Endothelial cell of umbilical vein (primary cell): Measurements from ENCODE around the gene IGSF3. TPM values are rescaled to one million over a fixed set of nuclear protein-coding genes. Genes with fewer than 3 reads are reported as not detected.

ENCODE experiments used
- BruUV-seq: library from RNA; stranded (reverse); fragments of 400-500 nt; replicated peaks from 2 replicates; lab custom pipeline; 2021; lab: Mats Ljungman, UMichigan
- CTCF ChIA-PET: fragments of 300-600, 350-600 bp; sonication (Branson Sonifier 250); formaldehyde crosslinking; loops from one replicate; lab custom pipeline; 2021; ENCODE audit warnings: antibody characterized with exemption, inconsistent platforms; lab: Charles Lee
- POLR2A ChIA-PET: fragments of 300-600, 350-600 bp; sonication (Branson Sonifier 250); formaldehyde crosslinking; loops from one replicate; lab custom pipeline; 2021; ENCODE audit warnings: antibody characterized with exemption, inconsistent platforms; lab: Charles Lee
- DNase-seq: peaks from one replicate; pipeline ENCODE4 v3.0.0-alpha.2; 2011; ENCODE audit warnings: low read depth, low spot score
- FAIRE-seq: peaks from 2 replicates; lab custom pipeline; 2011; peaks lifted over from hg19 to GRCh38; lab: Jason Lieb, UNC
- H2AFZ ChIP-seq: 2 replicates; pipeline ENCODE4 v1.6.0; 2012; ENCODE audit warnings: low read depth, low read length, control low read depth, inconsistent platforms
- H3K27ac ChIP-seq: 2 replicates; pipeline ENCODE4 v1.5.1; 2011; ENCODE audit warnings: low read depth, mild to moderate bottlenecking, control low read depth, low read length, moderate library complexity; ENCODE audit not compliant: insufficient read depth
- H3K27me3 ChIP-seq, 2 experiments: 2 replicates each; pipeline versions ENCODE4 v1.6.0 to v1.6.1; 2011; ENCODE audit warnings: low read length in 2 of 2, mixed read lengths in 1 of 2; ENCODE audit not compliant: control insufficient read depth in 2 of 2, insufficient read depth in 2 of 2
- H3K36me3 ChIP-seq, 2 experiments: 2 replicates in 1 of 2; 3 replicates in 1 of 2; pipeline ENCODE4 v1.5.1; 2011; ENCODE audit warnings: low read length in 2 of 2, mild to moderate bottlenecking in 1 of 2, moderate library complexity in 1 of 2; ENCODE audit not compliant: control insufficient read depth in 2 of 2, insufficient read depth in 2 of 2; ENCODE audit errors: extremely low read depth in 1 of 2
- H3K4me1 ChIP-seq: 3 replicates; pipeline ENCODE4 v1.5.1; 2011; ENCODE audit warnings: mild to moderate bottlenecking, low read length; ENCODE audit not compliant: control insufficient read depth, insufficient read depth; ENCODE audit errors: extremely low read depth
- H3K4me2 ChIP-seq: 2 replicates; pipeline ENCODE4 v1.6.1; 2011; ENCODE audit warnings: low read length, control low read depth, mixed read lengths; ENCODE audit not compliant: insufficient read depth
- H3K4me3 ChIP-seq, 3 experiments: fragments of 200-600 bp in 1 of 3; sonication (generic), shearing (Covaris generic) in 1 of 3; replicated peaks in 1 of 3; 2 replicates each; pipeline ENCODE4 v1.5.1; 2011 to 2016; ENCODE audit warnings: control low read depth in 3 of 3, low read length in 3 of 3, mild to moderate bottlenecking in 2 of 3, inconsistent platforms in 1 of 3, low read depth in 1 of 3, moderate library complexity in 1 of 3; ENCODE audit not compliant: insufficient read depth in 1 of 3
- H3K79me2 ChIP-seq: 2 replicates; pipeline ENCODE4 v1.6.0; 2012; ENCODE audit warnings: low read length, inconsistent platforms; ENCODE audit not compliant: control insufficient read depth, insufficient read depth
- H3K9ac ChIP-seq: replicated peaks from 2 replicates; pipeline ENCODE3; 2011; ENCODE audit warnings: low read length, control low read depth; ENCODE audit not compliant: insufficient read depth; ENCODE audit errors: extremely low read depth
- H3K9me1 ChIP-seq: replicated peaks from 3 replicates; pipeline ENCODE4 v1.6.0; 2011; ENCODE audit warnings: mild to moderate bottlenecking, low read length; ENCODE audit not compliant: control insufficient read depth, insufficient read depth; ENCODE audit errors: extremely low read depth
- H3K9me3 ChIP-seq: replicated peaks from 2 replicates; pipeline ENCODE4 v1.5.1; 2012; ENCODE audit warnings: low read length, inconsistent platforms; ENCODE audit not compliant: control insufficient read depth, insufficient read depth
- H4K20me1 ChIP-seq: replicated peaks from 2 replicates; pipeline ENCODE3; 2011; ENCODE audit warnings: mild to moderate bottlenecking, low read length; ENCODE audit not compliant: control insufficient read depth, insufficient read depth; ENCODE audit errors: extremely low read depth
- CTCF ChIP-seq, 2 donors: IDR thresholded peaks; 1 replicate in 1 of 2; 2 replicates in 1 of 2; pipeline ENCODE4 v1.5.1; 2011; ENCODE audit warnings: low read length in 2 of 2, mild to moderate bottlenecking in 2 of 2, moderate library complexity in 2 of 2, control low read depth in 1 of 2, inconsistent platforms in 1 of 2, low read depth in 1 of 2; ENCODE audit not compliant: insufficient read depth in 1 of 2; ENCODE audit errors: extremely low read depth in 1 of 2
- EZH2 ChIP-seq: IDR thresholded peaks from 2 replicates; pipeline ENCODE4 v1.6.1; 2012; ENCODE audit warnings: borderline replicate concordance, low read depth, mild to moderate bottlenecking, moderate library complexity, low read length, inconsistent platforms; ENCODE audit not compliant: severe bottlenecking
- FOS ChIP-seq: IDR thresholded peaks from 2 replicates; pipeline ENCODE4 v1.6.1; 2011; ENCODE audit warnings: mild to moderate bottlenecking, low read length, moderate library complexity, borderline replicate concordance; ENCODE audit not compliant: insufficient read depth
- GATA2 ChIP-seq: IDR thresholded peaks from 2 replicates; pipeline ENCODE4 v1.7.0; 2011; ENCODE audit warnings: low read depth, mild to moderate bottlenecking, moderate library complexity, mixed read lengths, low read length; ENCODE audit not compliant: insufficient read length, insufficient read depth
- JUN ChIP-seq: IDR thresholded peaks from 2 replicates; pipeline ENCODE4 v1.6.1; 2011; ENCODE audit warnings: borderline replicate concordance, low read depth; ENCODE audit not compliant: insufficient read length, insufficient read depth
- MAX ChIP-seq: IDR thresholded peaks from 2 replicates; pipeline ENCODE4 v1.6.1; 2011; ENCODE audit not compliant: insufficient read depth, insufficient read length
- MYC ChIP-seq: IDR thresholded peaks from one replicate; pipeline ENCODE4 v1.6.1; 2011; ENCODE audit warnings: mild to moderate bottlenecking, low read depth, low read length
- POLR2A ChIP-seq: IDR thresholded peaks from 2 replicates; pipeline ENCODE4 v1.6.1; 2012; ENCODE audit warnings: low read depth, mild to moderate bottlenecking, control low read depth, low read length
- POLR2AphosphoS5 ChIP-seq: IDR thresholded peaks from 2 replicates; pipeline ENCODE4 v1.6.1; 2012; ENCODE audit warnings: low read depth, mild to moderate bottlenecking, control low read depth, low read length, moderate library complexity; ENCODE audit not compliant: insufficient read depth
- dilution Hi-C: fragments of 300-500 bp; cut with MboI; formaldehyde crosslinking; loops from one replicate; pipeline ENCODE4 v1.15.0; 2019; ENCODE audit warnings: low sequenced_read_pairs; ENCODE audit not compliant: extremely low pct_ligation_motif_present
- intact Hi-C: fragments of 100-400 bp; cut with micrococcal nuclease; formaldehyde crosslinking; loops from one replicate; pipeline ENCODE4 v1.10.0; 2022
- polyA plus RNA-seq, 4 experiments: library from polyadenylated mRNA; depleted of rRNA in 3 of 4; stranded (reverse) in 3 of 4; unstranded in 1 of 4; fragments of >200 nt; gene quantifications; 2 replicates each; pipeline versions ENCODE4 v1.2.1 to v1.2.3, GENCODE V29; 2011 to 2012; ENCODE audit warnings: missing spikeins in 1 of 4
- total RNA-seq: library from RNA; stranded (reverse); gene quantifications from 2 replicates; pipeline ENCODE4 v1.2.3, GENCODE V29; 2021

IGSF3 gene
- total and polyA plus RNA-seq, 2 donors (not counting 3 experiments of a cell fraction or from before 2014, with no cell fraction given) = 0.63 to 2.2 TPM

- H3K9me3 ChIP-seq = no peaks in the 10 kb centered on the region
- DNase-seq (no peak), FAIRE-seq (no peak)
- H3K9me1 ChIP-seq = no peaks in the 10 kb centered on the region
- H4K20me1 ChIP-seq = no peaks in the 10 kb centered on the region
- H2AFZ ChIP-seq = no peak overlapping the region
- TF ChIP-seq MYC (no peak), FOS (no peak), POLR2A (no peak), EZH2 (no peak), MAX (no peak), CTCF (IDR thresholded peaks at IDR 0.05; ENCODE audit: extremely low read depth in 1 of 2, insufficient read depth in 1 of 2, low read depth in 1 of 2, low read length in 2 of 2) (no peak), JUN (no peak), POLR2AphosphoS5 (no peak), GATA2 (no peak)
- intact Hi-C loops = no loop called here
- H3K27ac ChIP-seq = no peak overlapping the region
- dilution Hi-C loops = no loop called here
- BruUV-seq = no TSS peak
- ChIA-PET CTCF (no interaction called here), POLR2A (no interaction called here)
- no peak overlapping the region for H3K4me2 ChIP-seq
- H3K9ac ChIP-seq = no peak overlapping the region
- H3K36me3 ChIP-seq = no peaks in the 10 kb centered on the region
- no peak overlapping the region for H3K4me3 ChIP-seq
- H3K4me1 ChIP-seq = peaks cover 2% of the 10 kb centered on the region
- H3K27me3 ChIP-seq = no peaks in the 10 kb centered on the region
- H3K79me2 ChIP-seq = peaks cover 8% of the 10 kb centered on the region
These were observed 114.0 kb downstream of the IGSF3 start for GRCh38 chr1:116553386-116554115.
